GM19239 (cell line): Measurements from ENCODE around the gene MIAT.
"Not testable (repeated sequence)": the region's sequence is repeated elsewhere in the genome, so short reads cannot be mapped to it uniquely, and the experiment has no call there.

ENCODE experiments used
- DNase-seq: peaks from one replicate; pipeline ENCODE4 v3.0.0; 2011; ENCODE audit warnings: low spot score; ENCODE audit not compliant: insufficient read length
- FAIRE-seq: peaks from 2 replicates; lab custom pipeline; 2011; peaks lifted over from hg19 to GRCh38; lab: Jason Lieb, UNC

The MIAT gene

GRCh38 chr22:26689513-26690301, 32.3 kb downstream of the MIAT start:
- FAIRE-seq (no peak), DNase-seq (no peak)

DNA sequence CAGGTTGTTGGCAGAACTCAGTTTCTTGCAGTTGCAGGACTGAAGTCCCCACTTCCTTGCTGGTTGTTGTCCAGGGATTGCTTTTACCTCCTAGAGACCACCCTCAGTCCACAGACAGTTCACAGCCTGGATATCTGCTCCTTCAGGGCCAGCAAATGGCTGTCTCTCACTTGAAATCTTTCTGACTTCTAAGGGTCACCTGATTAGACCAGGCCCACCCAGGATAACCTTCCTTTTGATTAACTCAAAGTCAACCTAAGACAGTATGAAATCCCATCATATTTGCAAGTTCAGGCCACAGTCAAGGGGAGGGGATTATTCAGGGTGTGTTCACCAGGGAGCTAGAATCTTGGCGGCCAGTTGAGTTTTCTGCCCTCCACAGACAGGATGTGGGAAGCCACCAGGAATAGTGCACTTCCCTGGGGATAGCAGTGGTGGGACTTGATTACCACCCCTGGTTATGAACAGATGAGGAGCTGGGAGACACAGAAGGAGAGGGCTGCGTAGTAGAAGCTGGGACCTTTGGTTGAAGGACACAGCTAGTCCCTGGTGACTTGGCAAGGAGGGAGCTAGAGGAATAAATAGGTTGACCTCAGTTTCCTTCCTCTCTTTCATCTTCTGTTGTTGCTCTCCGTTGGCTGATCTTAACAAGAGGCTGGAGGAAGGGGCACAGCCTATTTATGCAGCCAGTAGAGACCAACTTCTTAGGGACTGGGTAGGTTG, 33.4 kb downstream of the MIAT start:
- DNase-seq: no peak
- no peak for FAIRE-seq

- DNase-seq: no peak
- FAIRE-seq: no peak
Measured at GRCh38 chr22:26691377-26691716, 34.0 kb downstream of the MIAT start.

GRCh38 chr22:26692215-26692614, 34.8 kb downstream of the MIAT start:
- FAIRE-seq (no peak), DNase-seq (no peak)

DNA sequence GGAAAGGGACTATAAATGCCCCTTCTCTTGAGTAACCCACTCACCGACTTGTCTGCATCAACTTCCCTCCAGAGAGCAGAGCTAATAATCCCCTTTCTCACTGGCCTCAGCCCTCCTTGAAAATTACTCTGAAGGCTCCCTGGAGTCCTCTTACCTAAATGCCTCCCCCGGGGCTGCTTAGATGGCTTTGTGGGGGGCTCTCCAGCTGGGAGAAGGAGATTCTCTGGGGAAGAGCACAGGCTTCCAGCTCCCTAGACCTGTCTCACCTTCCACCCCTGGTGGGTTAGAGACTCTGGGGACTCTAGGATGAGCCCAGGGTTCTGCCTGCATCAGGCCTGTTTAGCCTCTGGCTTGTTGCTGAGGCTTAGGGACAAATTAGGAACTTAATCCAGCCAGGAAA, 39.8 kb downstream of the MIAT start:
- FAIRE-seq: no peak
- no peak for DNase-seq

DNA sequence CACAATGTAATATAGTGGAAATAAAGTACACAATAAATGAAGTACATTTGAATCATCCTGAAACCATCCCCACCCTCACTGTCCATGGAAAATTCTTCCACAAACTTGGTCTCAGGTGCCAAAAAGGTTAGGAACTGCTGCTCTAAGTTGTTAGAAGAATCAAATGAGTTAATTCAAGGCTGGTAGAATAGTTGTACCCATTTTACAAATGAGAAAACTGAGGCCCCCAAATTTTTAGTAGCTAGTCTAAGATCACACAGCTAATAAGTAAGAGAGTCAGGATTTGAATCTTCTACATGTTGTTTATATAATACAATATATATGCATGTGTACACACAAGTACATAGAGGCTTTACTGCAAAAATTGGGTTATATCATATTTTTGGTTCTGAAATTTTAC, 43.1 kb downstream of the MIAT start:
- DNase-seq: no peak
- no peak for FAIRE-seq

- FAIRE-seq: no peak
- no peak for DNase-seq
Measured at GRCh38 chr22:26700886-26701285, 43.5 kb downstream of the MIAT start.

DNA sequence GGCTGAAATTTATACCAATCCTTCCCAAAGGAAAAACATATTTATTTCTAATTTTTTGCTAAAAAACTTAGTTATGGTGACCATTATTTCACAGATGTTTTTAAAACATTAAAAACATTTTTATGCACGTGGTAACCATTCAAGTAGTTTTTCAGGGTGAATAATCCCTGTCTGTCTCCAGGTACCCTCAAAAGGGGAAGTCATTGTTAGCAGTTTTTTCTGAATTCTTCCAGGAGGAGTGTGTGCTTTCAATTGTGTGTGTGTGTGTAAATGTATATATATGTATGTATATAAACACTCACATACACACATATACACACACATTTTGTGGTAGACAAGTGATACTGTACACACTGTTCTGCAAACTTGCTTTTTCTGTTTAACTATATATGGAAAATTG, 43.9 kb downstream of the MIAT start:
- no peak for FAIRE-seq
- no peak for DNase-seq

- DNase-seq (no peak), FAIRE-seq (no peak)
Measured at GRCh38 chr22:26702906-26703830, 45.8 kb downstream of the MIAT start.

DNA sequence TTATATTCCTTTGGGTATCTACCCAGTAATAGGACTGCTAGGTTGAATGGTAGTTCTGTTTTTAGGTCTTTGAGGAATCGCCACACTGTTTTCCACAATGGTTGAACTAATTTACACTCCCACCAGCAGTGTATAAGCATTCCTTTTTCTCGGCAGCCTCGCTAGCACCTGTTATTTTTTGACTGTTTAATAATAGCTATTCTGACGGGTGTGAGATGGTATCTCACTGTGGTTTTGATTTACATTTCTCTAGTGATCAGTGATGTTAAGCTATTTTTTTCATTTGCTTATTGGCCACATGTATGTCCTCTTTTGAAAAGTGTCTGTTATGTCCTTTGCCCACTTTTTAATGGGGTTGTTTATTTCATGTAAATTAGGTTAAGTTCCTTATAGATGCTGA, 48.0 kb downstream of the MIAT start:
- FAIRE-seq, DNase-seq: not testable (repeated sequence)

GRCh38 chr22:26707090-26707489, 49.7 kb downstream of the MIAT start:
- no peak for FAIRE-seq
- no peak for DNase-seq

DNA sequence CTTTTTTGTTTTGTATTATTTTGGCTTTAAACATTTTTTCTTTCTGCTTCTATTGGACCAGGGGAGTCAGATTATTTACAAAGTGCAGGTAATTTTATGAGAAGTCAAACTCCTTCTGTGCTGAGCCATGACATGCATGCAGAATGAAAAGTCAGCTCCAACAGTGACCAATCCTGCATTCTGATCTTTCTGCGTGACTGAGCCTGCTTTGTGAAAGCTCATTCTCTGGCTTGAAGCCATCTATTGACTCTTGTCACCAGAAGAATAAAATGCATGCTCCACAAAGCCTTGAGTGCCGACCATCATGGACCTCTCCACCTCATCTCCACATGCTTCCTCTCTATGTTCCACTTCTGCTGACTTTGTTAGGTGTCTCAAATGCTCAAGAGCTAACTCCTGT, 50.2 kb downstream of the MIAT start:
- DNase-seq: no peak
- FAIRE-seq: no peak

DNA sequence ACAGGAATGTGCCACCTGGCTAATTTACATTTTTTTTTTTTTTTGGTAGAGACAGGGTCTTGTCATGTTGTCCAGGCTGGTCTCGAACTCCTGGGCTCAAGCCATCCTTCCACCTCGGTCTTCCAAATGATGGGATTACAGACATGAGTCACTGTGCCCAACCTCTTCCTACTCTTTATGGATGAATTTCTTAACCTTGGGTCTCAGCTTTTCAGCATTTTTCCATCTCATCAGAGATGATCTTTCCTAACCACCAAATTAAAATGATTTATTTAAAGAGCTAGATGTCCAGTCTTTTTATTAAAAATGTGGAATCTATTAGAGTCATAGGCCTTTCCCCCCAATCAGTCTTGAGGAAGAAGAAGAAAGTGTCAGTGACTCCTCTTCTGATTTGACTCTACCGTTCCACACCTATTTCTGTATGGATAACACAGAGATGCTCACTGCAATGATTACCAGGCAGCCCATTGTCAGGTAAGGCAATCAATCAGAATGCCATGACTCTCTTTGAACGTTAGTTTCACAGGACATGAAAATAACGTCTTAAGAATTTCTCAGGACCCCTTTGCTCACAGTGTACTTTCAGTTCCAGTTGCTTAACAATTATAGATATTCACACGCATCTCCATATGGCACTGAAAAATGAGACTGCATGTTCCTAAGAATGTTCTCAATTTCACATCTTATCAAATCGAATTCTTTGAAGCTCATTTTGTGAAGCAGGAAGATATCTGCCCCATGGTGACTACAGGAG, 51.0 kb downstream of the MIAT start:
- DNase-seq: no peak
- FAIRE-seq: peak; percentile 8

DNA sequence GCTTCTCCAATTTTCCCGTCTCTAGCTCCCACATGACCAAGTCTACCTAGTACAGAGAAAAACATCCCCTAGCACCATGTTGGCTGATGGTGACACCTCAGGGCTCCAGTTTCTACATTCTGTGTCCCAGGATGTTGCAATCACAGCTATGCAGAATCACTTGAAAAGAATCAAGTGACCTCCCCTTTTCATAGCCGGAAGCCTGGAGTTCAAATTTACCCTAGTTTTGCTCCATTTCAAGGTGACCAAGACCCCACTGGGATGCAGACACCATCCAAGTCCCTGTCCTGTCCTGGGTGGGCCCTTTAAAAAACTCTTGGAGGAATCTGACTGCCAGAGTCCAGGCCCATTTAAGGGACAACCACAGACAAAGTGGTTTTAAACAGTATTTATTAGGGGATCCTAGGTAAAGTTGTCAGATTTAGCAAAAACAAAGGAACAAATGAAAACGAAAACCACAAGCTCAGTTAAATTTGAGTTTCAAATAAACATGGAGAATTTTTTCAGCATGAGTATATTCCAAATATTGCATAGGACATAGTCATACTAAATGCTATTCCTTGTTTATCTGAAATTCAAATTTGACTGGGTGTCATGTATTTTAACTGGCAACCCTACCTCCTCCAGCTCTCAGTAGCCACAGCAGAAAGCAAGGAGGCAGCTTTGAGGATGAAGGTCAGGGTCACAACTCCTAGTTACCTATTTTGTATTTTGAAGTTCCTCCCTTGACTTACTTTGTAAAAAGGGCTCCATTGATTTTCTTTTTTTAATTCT, 52.4 kb downstream of the MIAT start:
- FAIRE-seq: no peak
- DNase-seq: no peak

GRCh38 chr22:26711205-26711963, 54.0 kb downstream of the MIAT start:
- DNase-seq: no peak

DNA sequence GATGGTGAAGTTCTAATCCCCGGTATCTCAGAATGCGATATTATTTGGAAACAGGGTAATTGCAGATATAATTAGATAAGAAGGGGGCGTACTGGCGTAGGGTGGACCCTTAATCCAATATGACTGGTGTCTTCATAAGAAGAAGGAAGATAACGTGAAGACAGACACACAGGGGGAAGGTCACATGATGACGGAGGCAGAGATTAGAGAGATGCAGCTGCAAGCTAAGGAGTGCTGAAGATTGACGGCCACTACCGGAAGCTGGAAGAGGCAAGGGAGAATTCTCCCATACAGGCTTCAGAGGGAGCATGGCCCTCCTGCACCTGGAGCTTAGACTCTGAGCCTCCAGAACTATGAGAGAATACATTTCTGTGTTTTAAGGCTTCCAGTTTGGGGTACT, 54.8 kb downstream of the MIAT start:
- FAIRE-seq (no peak), DNase-seq (no peak)

More at GRCh38 chr22:26711205-26711963, 54.0 kb downstream of the MIAT start:
- FAIRE-seq: no peak

DNA sequence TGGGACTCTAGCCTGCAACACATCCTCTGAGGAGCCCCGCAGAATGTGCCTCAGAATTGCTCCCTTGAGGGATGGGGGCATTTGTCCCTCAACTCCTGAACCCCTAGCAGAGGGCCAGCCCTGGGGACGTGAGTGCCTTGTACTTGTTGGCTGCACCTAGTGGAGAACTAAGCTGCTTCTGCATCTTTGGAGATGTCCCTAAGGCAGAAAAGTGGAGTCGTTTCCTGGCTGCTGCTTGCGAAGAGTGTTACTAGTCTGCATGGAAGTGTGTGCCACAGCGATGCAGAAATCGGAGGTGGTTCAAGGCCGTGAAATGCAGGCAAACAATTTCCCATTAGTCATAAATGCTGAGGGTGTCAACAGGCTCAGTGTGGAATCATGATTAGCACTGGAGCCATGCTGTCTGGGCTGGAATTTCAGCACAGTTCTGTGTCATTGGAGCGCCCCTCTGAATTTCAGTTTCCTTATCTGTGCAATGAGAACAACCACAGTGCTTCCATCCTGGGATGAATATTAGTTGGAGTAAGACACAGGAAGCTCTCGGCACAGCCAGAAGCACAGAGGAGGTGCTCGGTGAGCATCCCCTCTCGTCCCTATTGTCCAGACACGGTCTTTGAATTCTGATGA, 56.5 kb downstream of the MIAT start:
- no peak for FAIRE-seq
- no peak for DNase-seq

DNA sequence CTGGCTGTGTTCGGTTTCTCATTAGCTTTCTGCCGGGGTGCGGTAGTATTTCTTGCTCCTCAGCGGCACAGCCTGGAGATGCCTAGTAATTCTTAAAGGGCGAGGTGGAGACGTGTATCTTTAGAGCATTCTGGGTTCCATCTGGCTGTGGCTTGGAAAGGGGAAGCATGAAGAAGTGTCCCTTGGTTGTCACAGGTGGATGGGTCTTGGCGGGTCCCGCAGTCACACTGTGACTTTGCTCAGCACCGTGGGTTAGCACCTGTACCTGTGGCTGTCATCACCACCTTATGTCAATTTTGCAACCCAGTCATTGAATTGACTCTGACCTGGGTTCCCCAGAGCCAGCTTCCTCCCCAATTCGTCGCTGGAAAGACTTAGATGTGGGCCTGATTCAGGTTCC, 57.6 kb downstream of the MIAT start:
- FAIRE-seq (no peak), DNase-seq (no peak)
